Mononuclear cell (primary cell): ENCODE data around the gene USP49. TPM values are rescaled to one million over a fixed set of nuclear protein-coding genes. Genes with fewer than 3 reads are reported as not detected.
"Not testable (repeated sequence)": the region's sequence is repeated elsewhere in the genome, so short reads cannot be mapped to it uniquely, and the experiment has no call there.

Source experiments
- H3K27me3 ChIP-seq: 2 replicates; pipeline ENCODE4 v1.6.0; 2011; ENCODE audit warnings: low read length, control low read depth; ENCODE audit not compliant: insufficient read depth
- H3K4me1 ChIP-seq: 2 replicates; pipeline ENCODE4 v1.5.1; 2011; ENCODE audit warnings: mild to moderate bottlenecking, low read length, control low read depth; ENCODE audit not compliant: insufficient read depth
- H3K4me3 ChIP-seq: 2 replicates; pipeline ENCODE4 v1.5.1; 2011; ENCODE audit warnings: mild to moderate bottlenecking, low read length, moderate library complexity
- H3K9me3 ChIP-seq: 2 replicates; pipeline ENCODE4 v1.5.1; 2011; ENCODE audit warnings: low read depth, mild to moderate bottlenecking, control low read depth, low read length
- total RNA-seq: library from RNA; depleted of rRNA; stranded (reverse); fragments of >200 nt; gene quantifications from one replicate; pipeline ENCODE4 v1.2.3, GENCODE V29; 2012

USP49 gene
- total RNA-seq, result 3.5 TPM

- Histone ChIP-seq H3K9me3 (no peaks in the 10 kb centered on the region), H3K4me3 (peak within 1 kb of the TSS; percentile 87), H3K4me1 (peaks cover 27% of the 10 kb centered on the region), H3K27me3 (no peaks in the 10 kb centered on the region)
These were observed at the start of gene USP49 for GRCh38 chr6:41895300-41896233. TSS of gene USP49 (minus strand) at chr6:41895375. CDS start at chr6:41806983, 88,392 bp downstream.

GRCh38 chr6:41943456-41943855, 48.3 kb upstream of the USP49 start:
- no peak overlapping the region for H3K4me3 ChIP-seq
- no peaks in the 10 kb centered on the region for H3K27me3 ChIP-seq
- H3K9me3 ChIP-seq, result no peaks in the 10 kb centered on the region
- H3K4me1 ChIP-seq, result peaks cover 54% of the 10 kb centered on the region

DNA sequence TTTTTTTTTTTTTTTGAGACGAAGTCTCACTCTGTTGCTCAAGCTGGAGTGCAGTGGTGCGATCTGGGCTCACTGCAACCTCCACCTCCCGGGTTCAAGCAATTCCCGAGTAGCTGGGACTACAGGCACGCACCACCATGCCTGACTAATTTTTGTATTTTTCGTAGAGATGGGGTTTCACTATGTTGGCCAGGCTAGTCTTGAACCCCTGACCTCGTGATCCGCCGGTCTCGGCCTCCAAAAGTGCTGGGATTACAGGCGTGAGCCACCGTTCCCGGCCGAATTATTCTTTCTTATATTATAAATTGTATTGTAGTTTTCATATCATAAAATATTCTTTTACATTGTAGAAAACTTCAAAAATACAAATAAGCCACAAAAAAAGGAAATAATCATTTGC, 47.7 kb upstream of the USP49 start:
- H3K27me3 ChIP-seq, H3K4me3 ChIP-seq, H3K9me3 ChIP-seq: not testable (repeated sequence)
- H3K4me1 ChIP-seq, result peaks cover 59% of the 10 kb centered on the region

DNA sequence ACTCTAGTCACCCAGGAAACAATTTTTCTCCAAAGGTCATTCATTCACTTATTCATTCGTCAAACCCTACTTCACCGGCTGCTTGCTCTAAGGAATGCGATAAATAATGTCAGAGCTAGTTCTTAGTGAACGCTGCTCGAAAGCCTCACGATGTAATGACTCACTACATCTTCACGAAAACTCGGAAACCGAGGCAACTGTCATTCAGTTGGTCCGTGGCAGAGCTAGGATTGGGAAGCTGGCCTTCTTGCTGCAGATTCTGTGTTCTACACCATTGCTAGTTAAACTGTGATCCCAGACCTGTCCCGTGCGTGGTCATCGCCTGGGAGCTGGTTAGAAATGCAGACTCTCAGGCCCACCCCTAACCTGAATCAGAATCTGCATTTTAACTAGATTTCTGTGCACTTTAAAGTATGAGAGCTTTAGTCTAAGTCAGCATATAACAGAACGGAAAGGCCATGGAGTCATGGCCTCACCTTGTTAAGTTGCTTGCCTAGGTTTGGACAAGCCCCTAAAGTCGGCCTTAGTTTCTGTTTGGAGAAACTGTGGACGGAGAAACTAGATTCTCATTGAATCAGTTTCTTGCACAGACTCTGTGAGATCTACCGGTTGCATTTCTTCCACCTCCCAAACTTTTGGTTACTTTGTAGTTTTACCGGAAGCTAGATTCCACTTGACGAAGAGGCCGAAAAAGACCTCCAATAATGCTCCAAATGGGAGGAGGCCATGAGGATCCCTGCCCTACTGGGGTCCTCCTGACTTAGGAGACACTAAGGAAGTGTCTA, 47.1 kb upstream of the USP49 start:
- H3K4me3 ChIP-seq, result peak overlapping the region; percentile 92
- no peaks in the 10 kb centered on the region for H3K9me3 ChIP-seq
- H3K4me1 ChIP-seq, result peaks cover 63% of the 10 kb centered on the region
- H3K27me3 ChIP-seq, result no peaks in the 10 kb centered on the region

DNA sequence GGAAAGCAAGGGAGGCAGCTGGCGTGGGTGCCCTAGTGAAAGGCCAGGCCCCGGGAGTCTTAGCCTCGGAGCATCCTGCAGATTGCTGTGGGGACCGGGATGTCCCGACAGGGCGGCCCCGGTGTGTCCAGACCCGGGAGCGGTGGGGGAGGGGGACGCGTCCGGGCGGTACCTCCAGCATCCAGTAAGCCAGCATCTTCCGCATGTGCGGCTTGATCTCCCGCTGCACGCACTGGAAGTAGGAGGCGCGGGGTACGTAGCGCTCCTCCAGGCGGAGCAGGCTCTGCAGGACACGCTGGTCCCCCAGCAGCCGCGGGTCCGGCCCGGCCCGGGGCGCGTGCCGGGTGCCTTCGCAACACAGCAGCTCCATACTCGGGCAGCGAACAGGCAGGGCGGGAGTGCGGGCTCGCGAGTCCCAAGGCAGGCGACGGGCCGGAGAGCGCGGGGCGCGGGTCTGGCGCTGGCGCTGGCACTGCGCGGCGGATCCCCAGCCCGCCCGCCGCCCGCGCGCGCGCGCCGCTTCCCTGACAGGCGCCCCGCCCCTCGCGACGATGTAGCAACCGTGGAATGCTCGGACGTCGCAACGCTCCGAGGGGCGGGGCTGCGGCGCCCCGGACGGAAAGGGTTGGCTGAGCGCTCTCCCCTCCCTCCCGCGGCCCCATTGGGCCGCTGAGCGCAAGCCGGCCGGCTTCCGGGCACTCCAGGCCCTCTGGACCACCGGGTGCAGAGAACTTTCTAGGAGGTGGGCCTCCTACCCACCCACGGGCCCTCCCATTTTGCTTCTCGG, 46.3 kb upstream of the USP49 start, which contains the start of gene CCND3:
CCND3 (minus strand) TSS at position 529 of the 787 bp plus-strand sequence; CDS start at position 370, 159 bp downstream.
- peaks cover 71% of the 10 kb centered on the region for H3K4me1 ChIP-seq
- H3K27me3 ChIP-seq, result no peaks in the 10 kb centered on the region
- H3K9me3 ChIP-seq, result no peaks in the 10 kb centered on the region
- H3K4me3 ChIP-seq, result peak within 1 kb of the TSS; percentile 92

- no peaks in the 10 kb centered on the region for H3K9me3 ChIP-seq
- peaks cover 78% of the 10 kb centered on the region for H3K4me1 ChIP-seq
- H3K4me3 ChIP-seq, result peak overlapping the region; percentile 92
- no peaks in the 10 kb centered on the region for H3K27me3 ChIP-seq
These were observed 45.6 kb upstream of the USP49 start for GRCh38 chr6:41940759-41941279.

- no peaks in the 10 kb centered on the region for H3K27me3 ChIP-seq
- H3K4me1 ChIP-seq, result peaks cover 80% of the 10 kb centered on the region
- peak overlapping the region; percentile 92 for H3K4me3 ChIP-seq
- H3K9me3 ChIP-seq, result no peaks in the 10 kb centered on the region
These were observed 44.9 kb upstream of the USP49 start for GRCh38 chr6:41939848-41940758.

DNA sequence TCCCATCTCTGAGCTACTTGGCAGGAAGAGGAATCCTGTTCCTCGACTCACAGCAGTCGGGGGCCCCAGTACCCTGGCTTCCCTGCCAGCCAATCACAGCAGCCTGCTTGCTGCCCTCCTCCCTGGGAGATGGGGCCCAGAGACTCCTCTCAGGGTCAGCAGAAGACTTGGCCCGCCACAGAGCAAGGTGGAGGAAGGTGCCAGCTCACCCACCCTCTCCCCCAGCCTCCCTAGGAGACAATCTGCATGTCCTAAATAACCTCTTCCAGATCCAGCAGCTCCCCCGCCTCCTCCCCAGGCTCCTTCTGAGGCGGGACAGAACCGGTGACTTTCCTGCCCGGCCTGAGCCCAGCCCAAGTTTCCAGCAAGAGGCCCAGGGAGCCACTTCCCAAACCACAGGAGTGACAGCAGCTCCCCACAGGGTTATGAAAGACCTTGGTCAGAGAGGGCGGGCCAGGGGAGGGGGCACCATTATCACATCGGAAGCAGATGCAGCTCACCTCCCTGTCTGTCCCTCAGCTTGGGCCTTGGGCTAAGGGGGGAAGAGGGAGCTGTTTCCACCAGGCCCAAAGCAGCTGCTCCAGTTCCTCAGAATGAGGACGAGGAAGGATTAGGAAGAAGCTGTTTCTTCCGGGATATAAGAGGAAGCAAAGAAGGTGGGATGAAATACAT, 44.1 kb upstream of the USP49 start:
- peak overlapping the region; percentile 92 for H3K4me3 ChIP-seq
- H3K27me3 ChIP-seq, result no peaks in the 10 kb centered on the region
- H3K9me3 ChIP-seq, result no peaks in the 10 kb centered on the region
- peaks cover 82% of the 10 kb centered on the region for H3K4me1 ChIP-seq

DNA sequence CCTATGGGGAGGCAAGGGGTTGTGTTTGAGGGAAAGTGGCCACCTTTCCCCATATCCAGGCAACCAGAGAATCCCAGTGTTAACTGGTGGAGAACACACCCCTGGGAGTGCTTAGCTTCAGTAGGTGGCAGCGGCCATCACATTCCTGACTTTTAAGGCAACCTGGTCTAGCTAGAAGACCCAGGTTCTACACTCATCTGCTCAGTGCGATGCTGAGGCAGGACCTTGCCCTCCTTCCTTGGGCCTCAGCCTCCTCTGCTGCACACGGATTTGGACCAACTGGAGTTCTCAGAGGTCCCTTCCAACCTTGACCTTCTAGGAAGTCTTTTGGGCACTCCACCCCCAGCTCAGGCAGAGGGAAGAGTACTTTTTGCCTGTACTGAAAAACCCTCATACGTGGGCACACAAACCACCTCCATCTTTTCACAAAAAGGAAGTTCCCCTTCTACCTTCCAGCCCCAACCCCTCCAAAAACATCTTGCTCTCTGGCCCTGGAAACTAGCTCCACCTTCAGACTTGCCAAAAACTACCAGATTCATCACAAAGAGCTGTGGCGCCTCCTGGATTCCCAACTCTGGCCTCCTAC, 43.5 kb upstream of the USP49 start:
- H3K4me1 ChIP-seq, result peaks cover 78% of the 10 kb centered on the region
- H3K4me3 ChIP-seq, result peak overlapping the region; percentile 92
- no peaks in the 10 kb centered on the region for H3K9me3 ChIP-seq
- no peaks in the 10 kb centered on the region for H3K27me3 ChIP-seq

- Histone ChIP-seq H3K4me3 (peak overlapping the region; percentile 92), H3K4me1 (peaks cover 77% of the 10 kb centered on the region), H3K9me3 (no peaks in the 10 kb centered on the region), H3K27me3 (no peaks in the 10 kb centered on the region)
These were observed 42.8 kb upstream of the USP49 start for GRCh38 chr6:41937861-41938574.

DNA sequence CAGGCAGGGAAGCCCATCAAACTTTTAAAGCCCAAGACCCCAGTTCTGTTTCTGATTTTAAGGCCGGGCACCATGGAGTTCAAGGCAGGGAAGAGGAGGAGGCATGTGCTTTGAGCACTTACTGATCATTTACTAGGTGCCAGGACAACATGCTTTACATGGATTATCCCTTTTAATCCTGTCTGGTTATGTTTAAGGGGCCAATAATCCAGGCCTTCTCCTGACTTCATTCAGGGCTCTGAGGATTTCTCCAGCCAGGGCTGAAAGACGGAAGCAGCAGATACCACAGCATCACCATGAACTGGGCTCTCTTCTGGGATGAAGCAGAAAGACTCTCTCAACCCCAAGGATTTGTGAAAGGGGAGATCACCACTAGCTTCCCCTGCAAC, 42.3 kb upstream of the USP49 start:
- peaks cover 71% of the 10 kb centered on the region for H3K4me1 ChIP-seq
- no peak overlapping the region for H3K4me3 ChIP-seq
- H3K27me3 ChIP-seq, result no peaks in the 10 kb centered on the region
- H3K9me3 ChIP-seq, result no peaks in the 10 kb centered on the region

- no peak overlapping the region for H3K4me3 ChIP-seq
- H3K27me3 ChIP-seq, result no peaks in the 10 kb centered on the region
- H3K4me1 ChIP-seq, result peaks cover 64% of the 10 kb centered on the region
These were observed 41.1 kb upstream of the USP49 start for GRCh38 chr6:41936073-41936837.

More at GRCh38 chr6:41936073-41936837, 41.1 kb upstream of the USP49 start:
- H3K9me3 ChIP-seq, result no peaks in the 10 kb centered on the region
